GM19351 (cell line): ENCODE data around the gene CCND3.

Experiments used
- ATAC-seq: cut with Tn5 transposase; IDR thresholded peaks from one replicate; pipeline ENCODE4 v1.9.1; 2021; ENCODE audit warnings: mild to moderate bottlenecking, moderate library complexity; ENCODE audit not compliant: unreplicated experiment

CCND3 gene

GRCh38 chr6:41927253-41927652 lies 14.4 kb downstream of the CCND3 start:
- no peak for ATAC-seq

- ATAC-seq, result no peak
Observed at GRCh38 chr6:41922154-41922553, 19.5 kb downstream of the CCND3 start.

- no peak for ATAC-seq
Observed at GRCh38 chr6:41921712-41921998, 20.0 kb downstream of the CCND3 start.

- peak; percentile 90 for ATAC-seq
Observed at GRCh38 chr6:41920921-41921711, 20.5 kb downstream of the CCND3 start, which contains the start of the genes BYSL and MED20. Gene BYSL (plus strand): TSS chr6:41921499. CDS start chr6:41921563, 64 bp downstream. Gene MED20 (minus strand): TSS chr6:41921139. CDS start chr6:41921018, 121 bp downstream.

GRCh38 chr6:41917528-41917927 lies 24.1 kb downstream of the CCND3 start:
- ATAC-seq, result no peak

GRCh38 chr6:41914869-41915530 lies 26.6 kb downstream of the CCND3 start:
- no peak for ATAC-seq

GRCh38 chr6:41914343-41914742 lies 27.3 kb downstream of the CCND3 start:
- no peak for ATAC-seq

GRCh38 chr6:41909727-41910126 lies 31.9 kb downstream of the CCND3 start:
- ATAC-seq, result no peak

GRCh38 chr6:41901882-41902519 lies 39.6 kb downstream of the CCND3 start:
- ATAC-seq, result no peak

GRCh38 chr6:41900861-41901260 lies 40.7 kb downstream of the CCND3 start:
- ATAC-seq, result no peak

- ATAC-seq, result no peak
Observed at GRCh38 chr6:41896281-41896680, 45.3 kb downstream of the CCND3 start.

GRCh38 chr6:41895300-41896233 lies 46.0 kb downstream of the CCND3 start, which contains the start of gene USP49:
Gene USP49 (minus strand): TSS chr6:41895375. CDS start chr6:41806983, 88,392 bp downstream.
- ATAC-seq, result peak; percentile 76

- ATAC-seq, result peak; percentile 26
Observed at GRCh38 chr6:41894366-41895299, 47.0 kb downstream of the CCND3 start.

- ATAC-seq, result no peak
Observed at GRCh38 chr6:41892921-41893564, 48.6 kb downstream of the CCND3 start.

- ATAC-seq, result no peak
Observed at GRCh38 chr6:41887331-41887751, 54.3 kb downstream of the CCND3 start.

- no peak for ATAC-seq
Observed at GRCh38 chr6:41885930-41886329, 55.7 kb downstream of the CCND3 start.

- ATAC-seq, result no peak
Observed at GRCh38 chr6:41884957-41885356, 56.7 kb downstream of the CCND3 start.
